Peyer's patch (tissue), 4 donors: ENCODE results near the gene NUP42.

Experiments used
- CTCF ChIP-seq, 6 experiments: fragments of 450-650 bp in 4 of 6; fragments of 200-600 bp in 2 of 6; sonication (generic) in 1 of 6; IDR thresholded peaks; one replicate each; pipeline ENCODE4 v1.5.1; 2017 to 2019; ENCODE audit warnings: antibody characterized with exemption in 6 of 6, mild to moderate bottlenecking in 3 of 6, moderate library complexity in 1 of 6
- POLR2A ChIP-seq, 2 donors: fragments of 450-650 bp; IDR thresholded peaks; one replicate each; pipeline ENCODE4 v1.5.1; 2017; ENCODE audit warnings: antibody characterized with exemption in 2 of 2, mild to moderate bottlenecking in 2 of 2, moderate library complexity in 2 of 2

DNA sequence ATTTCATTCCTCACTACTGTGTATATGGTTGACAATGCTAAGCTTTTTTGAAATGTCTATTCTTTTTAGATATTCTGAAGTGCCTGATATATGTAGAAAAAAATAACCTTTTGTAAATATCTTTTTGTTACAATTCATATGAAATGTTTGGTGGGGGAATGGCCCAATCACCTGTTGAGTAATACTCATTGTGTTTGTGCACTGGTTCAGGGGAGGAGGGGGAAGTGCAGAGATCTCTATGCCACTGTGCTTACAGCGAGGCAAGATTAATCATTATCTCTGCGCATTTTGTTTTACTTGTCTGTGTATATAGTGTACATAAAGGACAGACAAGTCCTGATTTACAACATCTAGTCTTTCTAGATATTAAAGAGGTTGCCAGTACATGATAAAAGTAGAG lies 25.2 kb downstream of the NUP42 start:
- no peak for TF ChIP-seq POLR2A (IDR thresholded peaks at IDR 0.05)
- TF ChIP-seq CTCF (IDR thresholded peaks at IDR 0.05) = no peak
